IMR-90 (cell line): Measurements from ENCODE around the gene HSP90AB1. TPM values are rescaled to one million over a fixed set of nuclear protein-coding genes. Genes with fewer than 3 reads are reported as not detected.
A peak's percentile ranks its signal among the peaks of the same experiment; 100 is the strongest.

Experiments
- ATAC-seq: fragments of 200-7000 bp; cut with Tn5 transposase; 2 replicates; pipeline ENCODE4 v1.9.1; 2020; ENCODE audit warnings: low read depth, mild to moderate bottlenecking, moderate library complexity
- BruUV-seq: library from RNA; stranded (reverse); fragments of 400-500 nt; replicated peaks from 2 replicates; lab custom pipeline; 2021; lab: Mats Ljungman, UMichigan
- CTCF ChIA-PET: fragments of 300-600 bp; formaldehyde crosslinking; extraction: SDS; loops from one replicate; lab custom pipeline; 2021; ENCODE audit warnings: antibody characterized with exemption; lab: Yijun Ruan, JAX
- POLR2A ChIA-PET: fragments of 300-600 bp; sonication (Branson Sonifier 250); formaldehyde crosslinking; loops from one replicate; lab custom pipeline; 2022; ENCODE audit warnings: antibody characterized with exemption; ENCODE audit not compliant: unreplicated experiment; lab: Charles Lee
- DNase-seq: peaks from one replicate; pipeline ENCODE4 v3.0.0; 2013
- H2AFZ ChIP-seq: replicated peaks from 2 replicates; pipeline ENCODE3; 2013; ENCODE audit warnings: low read length, mild to moderate bottlenecking; ENCODE audit not compliant: poor library complexity
- H2AK5ac ChIP-seq: 2 replicates; pipeline ENCODE4 v1.6.1; 2013; ENCODE audit warnings: low read depth, low read length, inconsistent platforms
- H2AK9ac ChIP-seq: replicated peaks from 2 replicates; pipeline ENCODE3; 2013; ENCODE audit warnings: mild to moderate bottlenecking, low read depth, low read length, moderate library complexity; ENCODE audit not compliant: poor library complexity
- H2BK120ac ChIP-seq: 2 replicates; pipeline ENCODE4 v1.6.1; 2013; ENCODE audit warnings: low read depth, low read length, inconsistent platforms
- H2BK15ac ChIP-seq: 3 replicates; pipeline ENCODE4 v1.6.1; 2013; ENCODE audit warnings: low read depth, low read length, inconsistent platforms
- H2BK20ac ChIP-seq: 2 replicates; pipeline ENCODE4 v1.6.1; 2013; ENCODE audit warnings: low read depth, mild to moderate bottlenecking, inconsistent platforms, low read length, moderate library complexity
- H2BK5ac ChIP-seq: 2 replicates; pipeline ENCODE4 v1.6.1; 2013; ENCODE audit warnings: mild to moderate bottlenecking, low read depth, low read length, inconsistent platforms; ENCODE audit not compliant: poor library complexity, severe bottlenecking
- H3K14ac ChIP-seq: replicated peaks from 2 replicates; pipeline ENCODE4 v1.6.1; 2013; ENCODE audit warnings: low read depth, low read length, inconsistent platforms
- H3K18ac ChIP-seq: 2 replicates; pipeline ENCODE4 v1.6.1; 2013; ENCODE audit warnings: low read depth, low read length, control low read depth
- H3K23ac ChIP-seq: 2 replicates; pipeline ENCODE4 v1.6.1; 2013; ENCODE audit warnings: low read depth, low read length, inconsistent platforms
- H3K27ac ChIP-seq: 2 replicates; pipeline ENCODE4 v1.5.1; 2013; ENCODE audit warnings: mild to moderate bottlenecking, control low read depth, low read length; ENCODE audit not compliant: insufficient read depth
- H3K27me3 ChIP-seq: 2 replicates; pipeline ENCODE4 v1.6.1; 2013; ENCODE audit warnings: low read length; ENCODE audit not compliant: control insufficient read depth, insufficient read depth
- H3K36me3 ChIP-seq: 2 replicates; pipeline ENCODE4 v1.6.1; 2013; ENCODE audit warnings: low read length, mixed read lengths; ENCODE audit not compliant: control insufficient read depth, insufficient read depth
- H3K4ac ChIP-seq: 2 replicates; pipeline ENCODE4 v1.6.1; 2013; ENCODE audit warnings: low read depth, low read length, inconsistent platforms
- H3K4me1 ChIP-seq: 2 replicates; pipeline ENCODE4 v1.6.1; 2013; ENCODE audit warnings: low read length, mixed read lengths; ENCODE audit not compliant: control insufficient read depth, insufficient read depth
- H3K4me2 ChIP-seq: 2 replicates; pipeline ENCODE4 v1.6.1; 2013; ENCODE audit warnings: low read depth, mild to moderate bottlenecking, control low read depth, low read length, moderate library complexity
- H3K4me3 ChIP-seq: 2 replicates; pipeline ENCODE4 v1.5.1; 2013; ENCODE audit warnings: low read depth, mild to moderate bottlenecking, control low read depth, low read length, moderate library complexity; ENCODE audit not compliant: insufficient read depth
- H3K56ac ChIP-seq: 2 replicates; pipeline ENCODE4 v1.6.1; 2013; ENCODE audit warnings: low read length, inconsistent platforms; ENCODE audit not compliant: insufficient read depth; ENCODE audit errors: extremely low read depth
- H3K79me1 ChIP-seq, 2 experiments: 2 replicates each; pipeline ENCODE4 v1.6.1; 2013; ENCODE audit warnings: low read length in 2 of 2, inconsistent platforms in 1 of 2, low read depth in 1 of 2
- H3K9ac ChIP-seq: 2 replicates; pipeline ENCODE4 v1.6.1; 2013; ENCODE audit warnings: low read depth, low read length, control low read depth
- H3K9me1 ChIP-seq: 2 replicates; pipeline ENCODE4 v1.6.1; 2013; ENCODE audit warnings: low read length, inconsistent platforms; ENCODE audit not compliant: insufficient read depth
- H3K9me3 ChIP-seq: 2 replicates; pipeline ENCODE4 v1.6.1; 2013; ENCODE audit warnings: low read length; ENCODE audit not compliant: control insufficient read depth, insufficient read depth
- H4K20me1 ChIP-seq: 2 replicates; pipeline ENCODE4 v1.6.1; 2013; ENCODE audit warnings: low read length, inconsistent platforms; ENCODE audit not compliant: insufficient read depth
- H4K5ac ChIP-seq: 2 replicates; pipeline ENCODE4 v1.6.1; 2013; ENCODE audit warnings: mild to moderate bottlenecking, low read depth, low read length, control low read depth
- H4K8ac ChIP-seq, 2 experiments: 2 replicates each; pipeline ENCODE4 v1.6.1; 2013; ENCODE audit warnings: low read depth in 2 of 2, low read length in 2 of 2, control low read depth in 1 of 2, inconsistent platforms in 1 of 2
- H4K91ac ChIP-seq: 2 replicates; pipeline ENCODE4 v1.6.1; 2013; ENCODE audit warnings: low read depth, low read length, inconsistent platforms; ENCODE audit not compliant: insufficient read depth
- BHLHE40 ChIP-seq: fragments of 150-350 bp; IDR thresholded peaks from 2 replicates; pipeline ENCODE4 v1.6.1; 2016; ENCODE audit warnings: mild to moderate bottlenecking, low read depth, low read length
- CEBPB ChIP-seq: IDR thresholded peaks from 2 replicates; pipeline ENCODE4 v1.6.1; 2012; ENCODE audit warnings: low read depth, low read length, improper control_type of control experiment
- RCOR1 ChIP-seq: IDR thresholded peaks from 2 replicates; pipeline ENCODE4 v1.6.1; 2012; ENCODE audit warnings: mild to moderate bottlenecking, low read length, improper control_type of control experiment; ENCODE audit not compliant: insufficient replicate concordance
- WGBS, 2 experiments: methylation state at CpG; one replicate each; pipeline versions ENCODE4 v1.1.5 to v1.1.7; 2013; ENCODE audit warnings: missing lambda C conversion rate in 2 of 2; ENCODE audit not compliant: insufficient read length in 1 of 2; ENCODE audit errors: extremely low coverage in 2 of 2; 5-methylcytosine and 5-hydroxymethylcytosine counted together
- dilution Hi-C: fragments of 300-500 bp; cut with HindIII; formaldehyde crosslinking; loops from one replicate; pipeline ENCODE4 v1.14.3; 2018; ENCODE audit warnings: low sequenced_read_pairs; ENCODE audit not compliant: unreplicated experiment
- in situ Hi-C: fragments of 300-500 bp; cut with MboI; formaldehyde crosslinking; loops from 3 replicates; pipeline ENCODE4 v1.14.3; 2019; ENCODE audit warnings: low sequenced_read_pairs, inconsistent platforms, mixed read lengths
- intact Hi-C: fragments of 100-400 bp; cut with micrococcal nuclease; formaldehyde crosslinking; loops from 2 replicates; pipeline ENCODE4 v1.10.0; 2022
- polyA plus RNA-seq, 3 experiments: library from polyadenylated mRNA; depleted of rRNA; stranded (reverse); fragments of >200 nt; gene quantifications; 2 replicates each; pipeline ENCODE4 v1.2.3, GENCODE V29; 2012; ENCODE audit warnings: low replicate concordance in 1 of 3
- total RNA-seq: library from RNA; depleted of rRNA; stranded (reverse); fragments of >200 nt; gene quantifications from 2 replicates; pipeline ENCODE4 v1.2.3, GENCODE V29; 2012

The HSP90AB1 gene
- total and polyA plus RNA-seq, 2 of the 4 experiments (the other 2 are of a cell fraction), result 887 to 1,307 TPM

DNA sequence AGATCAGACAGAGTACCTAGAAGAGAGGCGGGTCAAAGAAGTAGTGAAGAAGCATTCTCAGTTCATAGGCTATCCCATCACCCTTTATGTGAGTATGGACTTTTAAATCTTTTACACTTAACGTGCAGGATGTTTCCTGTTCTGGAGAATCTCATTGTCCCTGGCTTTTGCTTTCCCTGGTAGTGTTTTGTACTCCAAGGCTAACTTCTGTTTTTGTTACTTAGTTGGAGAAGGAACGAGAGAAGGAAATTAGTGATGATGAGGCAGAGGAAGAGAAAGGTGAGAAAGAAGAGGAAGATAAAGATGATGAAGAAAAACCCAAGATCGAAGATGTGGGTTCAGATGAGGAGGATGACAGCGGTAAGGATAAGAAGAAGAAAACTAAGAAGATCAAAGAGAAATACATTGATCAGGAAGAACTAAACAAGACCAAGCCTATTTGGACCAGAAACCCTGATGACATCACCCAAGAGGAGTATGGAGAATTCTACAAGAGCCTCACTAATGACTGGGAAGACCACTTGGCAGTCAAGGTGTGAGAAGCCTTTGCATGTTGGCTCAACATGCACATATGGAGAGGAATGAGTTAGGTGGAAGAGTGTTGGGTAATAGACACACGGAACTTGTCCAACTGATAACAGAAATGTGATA lies 3.3 kb downstream of the HSP90AB1 start:
- Histone ChIP-seq H2AFZ (no peak overlapping the region), H2AK9ac (no peak overlapping the region), H3K27me3 (no peaks in the 10 kb centered on the region), H3K36me3 (peaks cover 54% of the 10 kb centered on the region), H3K23ac (no peak overlapping the region; the same call in 1 of the 2 replicates), H4K91ac (no peak overlapping the region), H3K18ac (no peak overlapping the region), H4K5ac (no peak overlapping the region), H3K4me3 (no peak overlapping the region), H3K9ac (no peak overlapping the region), H3K9me3 (no peaks in the 10 kb centered on the region), H3K79me1 (peaks cover 23 to 80% of the 10 kb centered on the region in 2 experiments), H3K14ac (no peak overlapping the region), H2BK5ac (no peak overlapping the region), H4K20me1 (peaks cover 83% of the 10 kb centered on the region), H2AK5ac (no peak overlapping the region), H3K4me1 (peaks cover 5% of the 10 kb centered on the region), H3K56ac (no peak overlapping the region), H3K9me1 (peaks cover 18% of the 10 kb centered on the region), H3K4ac (no peak overlapping the region), H2BK120ac (no peak overlapping the region), H2BK20ac (no peak overlapping the region), H2BK15ac (no peak overlapping the region), H4K8ac (no peak overlapping the region), H3K4me2 (no peak overlapping the region), H3K27ac (no peak overlapping the region)
- WGBS, 2 experiments, result 80 to 100% methylated on average over 1 of the region's 6 CpGs
- intact Hi-C loops, result no loop called here
- in situ Hi-C loops, result no loop called here
- CTCF ChIA-PET, result no interaction called here
- ATAC-seq, result no peak
- POLR2A ChIA-PET, result no interaction called here
- no peak for DNase-seq
- dilution Hi-C loops, result no loop called here
- TF ChIP-seq CEBPB, result 0 out of 2 replicates have a peak, but pooled peaks have one; percentile 14
- TF ChIP-seq BHLHE40, result no peak
- TF ChIP-seq RCOR1, result no peak
- BruUV-seq, result TSS peak; percentile 72
